Uterus (tissue), 4 donors: Measurements from ENCODE around the gene DCLK2. TPM values are rescaled to one million over a fixed set of nuclear protein-coding genes. Genes with fewer than 3 reads are reported as not detected.

Experiments
- DNase-seq, 2 donors: peaks; one replicate each; pipeline ENCODE4 v3.0.0-alpha.2; 2019 to 2020
- H3K27ac ChIP-seq, 2 donors: fragments of 200-600 bp; sonication (generic); 1 replicate in 1 of 2; 2 replicates in 1 of 2; pipeline ENCODE4 v1.5.1; 2016 to 2018
- H3K27me3 ChIP-seq, 2 donors: fragments of 200-600 bp; sonication (generic); one replicate each; pipeline ENCODE4 v1.5.1; 2018 to 2019; ENCODE audit warnings: control low read depth in 1 of 2
- H3K36me3 ChIP-seq, 2 donors: fragments of 200-600 bp; sonication (generic); one replicate each; pipeline ENCODE4 v1.5.1; 2019; ENCODE audit warnings: control low read depth in 1 of 2
- H3K4me1 ChIP-seq, 2 donors: fragments of 200-600 bp; sonication (generic); one replicate each; pipeline ENCODE4 v1.5.1; 2018 to 2019; ENCODE audit warnings: control low read depth in 1 of 2
- H3K4me3 ChIP-seq, 2 donors: fragments of 200-600 bp; sonication (generic); 1 replicate in 1 of 2; 2 replicates in 1 of 2; pipeline ENCODE4 v1.5.1; 2018 to 2019; ENCODE audit warnings: mild to moderate bottlenecking in 1 of 2
- H3K9me3 ChIP-seq, 2 donors: fragments of 200-600 bp; sonication (generic); one replicate each; pipeline ENCODE4 v1.5.1; 2019; ENCODE audit warnings: control low read depth in 1 of 2
- CTCF ChIP-seq, 4 experiments: fragments of 200-600 bp in 2 of 4; fragments of 450-650 bp in 2 of 4; sonication (generic) in 2 of 4; IDR thresholded peaks; one replicate each; pipeline ENCODE4 v1.5.1; 2016 to 2019; ENCODE audit warnings: antibody characterized with exemption in 4 of 4, mild to moderate bottlenecking in 2 of 4, moderate library complexity in 1 of 4
- POLR2A ChIP-seq, 2 donors: fragments of 450-650 bp; IDR thresholded peaks; one replicate each; pipeline ENCODE4 v1.6.1; 2016; ENCODE audit warnings: antibody characterized with exemption in 2 of 2, mild to moderate bottlenecking in 1 of 2, moderate library complexity in 1 of 2
- intact Hi-C: fragments of 100-400 bp; cut with DNase I; formaldehyde crosslinking; loops from one replicate; pipeline ENCODE4 v1.15.1; 2023; ENCODE audit warnings: low total_unique reads
- total RNA-seq, 4 donors: library from RNA; depleted of rRNA in 3 of 4; stranded (reverse); fragments of >200 nt in 3 of 4; gene quantifications; one replicate each; pipeline versions ENCODE4 v1.1.0 to v1.2.4, GENCODE V29; 2014 to 2023
- donor health status: DM: yes; HTN: yes; CAD: no.

Gene DCLK2
- total RNA-seq, 4 donors from 2014 or later = 0.29 to 27.5 (median 10.1) TPM

- H3K9me3 ChIP-seq = no peaks in the 10 kb centered on the region
These were observed 21.7 kb upstream of the DCLK2 start for GRCh38 chr4:150056569-150056968.

GRCh38 chr4:150061086-150061776, 17.0 kb upstream of the DCLK2 start:
- Histone ChIP-seq H3K27me3 (no peaks in the 10 kb centered on the region), H3K27ac (no peak overlapping the region), H3K4me3 (no peak overlapping the region), H3K36me3 (no peaks in the 10 kb centered on the region), H3K9me3 (no peaks in the 10 kb centered on the region), H3K4me1 (no peaks in the 10 kb centered on the region)
- TF ChIP-seq CTCF (IDR thresholded peaks at IDR 0.05) (no peak), POLR2A (IDR thresholded peaks at IDR 0.05) (no peak)
- DNase-seq = no peak
- intact Hi-C loops = no loop called here

More at GRCh38 chr4:150056569-150056968, 21.7 kb upstream of the DCLK2 start:
- Histone ChIP-seq H3K27me3 (no peaks in the 10 kb centered on the region), H3K4me3 (no peak overlapping the region), H3K4me1 (no peaks in the 10 kb centered on the region), H3K27ac (no peak overlapping the region), H3K36me3 (no peaks in the 10 kb centered on the region)
- DNase-seq = no peak
- TF ChIP-seq CTCF (IDR thresholded peaks at IDR 0.05) (no peak), POLR2A (IDR thresholded peaks at IDR 0.05) (no peak)
- intact Hi-C loops = no loop called here

GRCh38 chr4:150063128-150063527, 15.1 kb upstream of the DCLK2 start:
- no peak for TF ChIP-seq POLR2A (IDR thresholded peaks at IDR 0.05)
- TF ChIP-seq CTCF (IDR thresholded peaks at IDR 0.05) = no peak
- H3K4me3 ChIP-seq = no peak overlapping the region
- H3K27ac ChIP-seq = no peak overlapping the region
- H3K36me3 ChIP-seq = no peaks in the 10 kb centered on the region
- no peaks in the 10 kb centered on the region for H3K27me3 ChIP-seq
- H3K9me3 ChIP-seq = no peaks in the 10 kb centered on the region
- DNase-seq = no peak
- intact Hi-C loops = no loop called here
- no peaks in the 10 kb centered on the region for H3K4me1 ChIP-seq

GRCh38 chr4:150065740-150066139, 12.5 kb upstream of the DCLK2 start:
- Histone ChIP-seq H3K4me3 (no peak overlapping the region), H3K36me3 (no peaks in the 10 kb centered on the region), H3K27ac (no peak overlapping the region), H3K27me3 (no peaks in the 10 kb centered on the region), H3K9me3 (no peaks in the 10 kb centered on the region), H3K4me1 (no peaks in the 10 kb centered on the region)
- DNase-seq = no peak
- TF ChIP-seq POLR2A (IDR thresholded peaks at IDR 0.05) = no peak
- no peak for TF ChIP-seq CTCF (IDR thresholded peaks at IDR 0.05)
- intact Hi-C loops = no loop called here

- Histone ChIP-seq H3K27ac (no peak overlapping the region), H3K9me3 (no peaks in the 10 kb centered on the region), H3K36me3 (no peaks in the 10 kb centered on the region), H3K27me3 (no peaks in the 10 kb centered on the region), H3K4me1 (no peaks in the 10 kb centered on the region), H3K4me3 (no peak overlapping the region)
- DNase-seq = no peak
- intact Hi-C loops = no loop called here
- TF ChIP-seq CTCF (IDR thresholded peaks at IDR 0.05) (no peak), POLR2A (IDR thresholded peaks at IDR 0.05) (no peak)
These were observed 10.4 kb upstream of the DCLK2 start for GRCh38 chr4:150067859-150068258.
